ENCODE results near the gene ZMYND11.

Gene ZMYND11

DNA sequence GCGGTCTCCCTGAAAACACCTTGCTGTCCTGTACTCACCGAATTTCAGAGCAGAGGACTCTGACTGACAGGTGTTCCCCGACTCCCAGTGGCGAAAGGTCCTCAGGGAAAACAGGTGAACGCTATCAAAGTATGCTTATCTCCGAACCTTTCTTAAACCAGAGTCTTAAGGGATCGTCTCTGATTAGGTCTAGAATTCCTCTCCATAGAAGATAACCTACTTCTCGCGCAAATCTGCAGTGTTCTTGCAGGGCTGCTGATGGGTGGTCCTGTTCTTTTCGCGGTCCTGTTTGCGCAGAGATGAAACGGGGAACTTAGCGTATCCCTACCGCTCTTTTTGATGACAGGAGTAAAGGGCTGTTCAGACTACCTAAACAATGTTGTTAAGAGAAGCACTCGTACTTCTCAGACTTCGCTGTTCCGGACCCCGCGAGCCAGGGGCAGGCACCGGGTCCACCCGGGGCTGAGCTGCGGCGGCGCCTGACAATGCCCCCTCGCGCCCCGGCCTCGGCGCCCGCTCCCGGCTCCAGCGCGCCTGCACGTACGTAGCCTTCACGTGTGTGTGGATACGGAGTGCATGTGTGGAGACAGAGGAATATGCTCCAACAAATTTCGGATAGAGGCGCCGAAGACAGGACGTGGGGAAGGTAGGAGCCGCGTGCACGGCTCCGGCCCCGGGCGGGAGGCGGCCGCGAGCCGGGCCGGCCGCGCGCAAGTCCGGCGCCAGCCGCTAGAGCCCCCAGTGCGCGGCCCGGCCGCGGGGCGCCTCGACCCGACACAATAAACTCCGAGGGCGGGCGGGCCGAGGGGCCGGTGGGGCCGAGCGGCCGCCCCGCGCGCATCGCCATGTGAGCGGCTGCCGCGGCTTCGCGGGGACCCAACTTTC is 766 bp upstream of the ZMYND11 start:
- Histone ChIP-seq H3K27ac (ENCODE audit: low read length) (no peak overlapping the region), H3K9ac (ENCODE audit: low read length) (peak overlapping the region; percentile 79), H3K27me3 (ENCODE audit: control insufficient read depth, insufficient read depth, low read length) (peaks cover 28% of the 10 kb centered on the region), H3K4me1 (ENCODE audit: control insufficient read depth, low read depth, low read length) (peaks cover 20% of the 10 kb centered on the region), H3K9me3 (ENCODE audit: control insufficient read depth, low read depth, low read length) (no peaks in the 10 kb centered on the region), H3K36me3 (ENCODE audit: control insufficient read depth, low read depth, low read length) (no peaks in the 10 kb centered on the region), H3K4me3 (ENCODE audit: low read length) (peak overlapping the region; percentile 71)

- no peaks in the 10 kb centered on the region for H3K36me3 ChIP-seq (ENCODE audit: control insufficient read depth, low read depth, low read length)
- peaks cover 20% of the 10 kb centered on the region for H3K4me1 ChIP-seq (ENCODE audit: control insufficient read depth, low read depth, low read length)
- no peak overlapping the region for H3K27ac ChIP-seq (ENCODE audit: low read length)
- no peaks in the 10 kb centered on the region for H3K9me3 ChIP-seq (ENCODE audit: control insufficient read depth, low read depth, low read length)
- peaks cover 28% of the 10 kb centered on the region for H3K27me3 ChIP-seq (ENCODE audit: control insufficient read depth, insufficient read depth, low read length)
- peak overlapping the region; percentile 66 for H3K9ac ChIP-seq (ENCODE audit: low read length)
- H3K4me3 ChIP-seq (ENCODE audit: low read length): peak overlapping the region; percentile 88
Observed at GRCh38 chr10:135601-136464, 578 bp downstream of the ZMYND11 start.

GRCh38 chr10:136465-136762 is 1.2 kb downstream of the ZMYND11 start:
- H3K4me1 ChIP-seq (ENCODE audit: control insufficient read depth, low read depth, low read length): peaks cover 20% of the 10 kb centered on the region
- no peak overlapping the region for H3K27ac ChIP-seq (ENCODE audit: low read length)
- H3K9me3 ChIP-seq (ENCODE audit: control insufficient read depth, low read depth, low read length): no peaks in the 10 kb centered on the region
- peak overlapping the region; percentile 66 for H3K9ac ChIP-seq (ENCODE audit: low read length)
- H3K27me3 ChIP-seq (ENCODE audit: control insufficient read depth, insufficient read depth, low read length): peaks cover 28% of the 10 kb centered on the region
- H3K4me3 ChIP-seq (ENCODE audit: low read length): peak overlapping the region; percentile 88
- H3K36me3 ChIP-seq (ENCODE audit: control insufficient read depth, low read depth, low read length): no peaks in the 10 kb centered on the region

GRCh38 chr10:137031-137430 is 1.8 kb downstream of the ZMYND11 start:
- Histone ChIP-seq H3K9ac (ENCODE audit: low read length) (no peak overlapping the region), H3K4me3 (ENCODE audit: low read length) (peak overlapping the region; percentile 88), H3K9me3 (ENCODE audit: control insufficient read depth, low read depth, low read length) (no peaks in the 10 kb centered on the region), H3K4me1 (ENCODE audit: control insufficient read depth, low read depth, low read length) (peaks cover 20% of the 10 kb centered on the region), H3K27me3 (ENCODE audit: control insufficient read depth, insufficient read depth, low read length) (peaks cover 28% of the 10 kb centered on the region), H3K27ac (ENCODE audit: low read length) (no peak overlapping the region), H3K36me3 (ENCODE audit: control insufficient read depth, low read depth, low read length) (no peaks in the 10 kb centered on the region)

DNA sequence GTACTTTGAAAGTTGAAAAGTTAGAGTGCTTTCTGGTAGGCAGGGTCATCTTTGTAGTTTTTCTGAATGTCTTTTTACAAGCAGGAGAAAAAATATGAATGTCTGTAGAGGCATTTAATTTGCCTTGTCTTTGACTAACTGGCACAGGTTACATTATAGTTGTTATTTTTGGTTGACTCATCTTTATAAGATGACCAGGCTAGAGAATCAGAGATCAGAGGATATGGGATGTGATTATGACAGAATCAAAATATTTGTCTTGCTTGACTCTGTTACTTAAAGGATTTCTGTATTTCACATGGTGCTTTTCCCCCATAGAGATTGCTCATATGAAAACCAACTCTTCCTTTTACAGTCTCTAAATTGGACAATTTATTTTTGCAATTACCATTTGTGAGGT is 2.4 kb downstream of the ZMYND11 start:
- Histone ChIP-seq H3K4me1 (ENCODE audit: control insufficient read depth, low read depth, low read length) (peaks cover 24% of the 10 kb centered on the region), H3K27ac (ENCODE audit: low read length) (no peak overlapping the region), H3K36me3 (ENCODE audit: control insufficient read depth, low read depth, low read length) (no peaks in the 10 kb centered on the region), H3K9me3 (ENCODE audit: control insufficient read depth, low read depth, low read length) (no peaks in the 10 kb centered on the region), H3K9ac (ENCODE audit: low read length) (no peak overlapping the region), H3K4me3 (ENCODE audit: low read length) (no peak overlapping the region), H3K27me3 (ENCODE audit: control insufficient read depth, insufficient read depth, low read length) (peaks cover 25% of the 10 kb centered on the region)

DNA sequence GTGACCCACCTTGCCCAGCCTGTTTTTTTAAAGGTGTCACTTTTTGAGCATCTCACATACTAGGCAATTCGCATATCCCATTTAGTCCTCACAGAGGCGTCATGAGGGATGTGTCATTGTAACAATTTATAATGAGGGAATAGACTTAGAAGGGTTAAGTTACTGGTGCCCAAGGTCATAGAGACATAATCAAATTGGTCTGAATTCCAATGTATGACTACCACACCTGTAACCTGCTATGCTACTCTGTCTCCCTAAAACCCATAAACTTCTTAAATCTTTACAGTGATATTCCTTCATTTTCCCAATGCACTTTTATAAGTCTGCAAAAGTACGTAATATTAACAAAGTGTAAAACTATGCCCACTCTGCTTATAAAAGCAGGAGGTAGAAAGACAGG is 7.1 kb downstream of the ZMYND11 start:
- H3K4me1 ChIP-seq (ENCODE audit: control insufficient read depth, low read depth, low read length): peaks cover 5% of the 10 kb centered on the region
- no peak overlapping the region for H3K27ac ChIP-seq (ENCODE audit: low read length)
- no peak overlapping the region for H3K9ac ChIP-seq (ENCODE audit: low read length)
- no peaks in the 10 kb centered on the region for H3K27me3 ChIP-seq (ENCODE audit: control insufficient read depth, insufficient read depth, low read length)
- H3K4me3 ChIP-seq (ENCODE audit: low read length): no peak overlapping the region
- no peaks in the 10 kb centered on the region for H3K36me3 ChIP-seq (ENCODE audit: control insufficient read depth, low read depth, low read length)
- H3K9me3 ChIP-seq (ENCODE audit: control insufficient read depth, low read depth, low read length): no peaks in the 10 kb centered on the region

- H3K27me3 ChIP-seq (ENCODE audit: control insufficient read depth, insufficient read depth, low read length): no peaks in the 10 kb centered on the region
- H3K36me3 ChIP-seq (ENCODE audit: control insufficient read depth, low read depth, low read length): no peaks in the 10 kb centered on the region
- H3K4me1 ChIP-seq (ENCODE audit: control insufficient read depth, low read depth, low read length): no peaks in the 10 kb centered on the region
- no peak overlapping the region for H3K4me3 ChIP-seq (ENCODE audit: low read length)
- H3K27ac ChIP-seq (ENCODE audit: low read length): no peak overlapping the region
- no peaks in the 10 kb centered on the region for H3K9me3 ChIP-seq (ENCODE audit: control insufficient read depth, low read depth, low read length)
- no peak overlapping the region for H3K9ac ChIP-seq (ENCODE audit: low read length)
Observed at GRCh38 chr10:152915-153314, 17.7 kb downstream of the ZMYND11 start.

DNA sequence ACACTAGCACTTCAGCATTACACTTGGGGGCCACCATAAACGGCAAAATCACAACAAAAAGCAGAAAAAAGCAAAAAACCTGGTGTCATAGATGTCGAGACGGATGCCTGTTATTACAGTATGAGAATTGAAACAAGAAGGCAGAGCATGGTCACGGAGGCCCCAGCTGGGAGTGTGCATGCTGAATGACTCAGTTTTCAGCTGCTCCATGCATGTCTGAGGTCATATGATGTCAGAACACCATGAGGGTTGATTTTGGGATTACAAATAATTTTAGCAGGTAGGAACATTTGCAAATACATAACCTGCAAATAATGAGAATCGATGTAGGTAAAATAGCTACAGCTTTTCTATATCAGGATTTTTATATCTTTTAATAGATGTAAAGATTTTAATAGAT is 19.1 kb downstream of the ZMYND11 start:
- no peak overlapping the region for H3K27ac ChIP-seq (ENCODE audit: low read length)
- H3K4me3 ChIP-seq (ENCODE audit: low read length): no peak overlapping the region
- H3K36me3 ChIP-seq (ENCODE audit: control insufficient read depth, low read depth, low read length): no peaks in the 10 kb centered on the region
- H3K4me1 ChIP-seq (ENCODE audit: control insufficient read depth, low read depth, low read length): no peaks in the 10 kb centered on the region
- no peak overlapping the region for H3K9ac ChIP-seq (ENCODE audit: low read length)
- H3K9me3 ChIP-seq (ENCODE audit: control insufficient read depth, low read depth, low read length): no peaks in the 10 kb centered on the region
- H3K27me3 ChIP-seq (ENCODE audit: control insufficient read depth, insufficient read depth, low read length): no peaks in the 10 kb centered on the region

DNA sequence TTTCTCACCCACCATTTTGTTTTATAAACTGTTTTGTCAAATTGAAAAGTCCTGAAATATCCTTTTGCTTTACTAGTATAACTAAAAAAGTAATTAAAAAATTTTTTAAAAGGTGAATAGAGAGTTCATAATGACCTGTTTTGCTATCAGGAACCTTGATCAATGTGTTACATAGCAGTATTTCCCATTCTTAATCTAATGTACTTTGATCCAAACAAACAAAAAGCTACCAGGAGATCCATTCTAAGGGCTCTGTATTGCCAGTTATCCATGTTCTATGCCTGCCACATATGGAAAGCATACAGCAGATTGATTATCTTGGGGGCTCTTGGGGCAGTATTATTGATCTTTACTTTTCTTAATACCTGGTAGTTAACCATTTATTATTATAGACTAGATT is 32.1 kb downstream of the ZMYND11 start:
- Histone ChIP-seq H3K36me3 (ENCODE audit: control insufficient read depth, low read depth, low read length) (no peaks in the 10 kb centered on the region), H3K9me3 (ENCODE audit: control insufficient read depth, low read depth, low read length) (no peaks in the 10 kb centered on the region), H3K9ac (ENCODE audit: low read length) (no peak overlapping the region), H3K4me3 (ENCODE audit: low read length) (no peak overlapping the region), H3K27ac (ENCODE audit: low read length) (no peak overlapping the region), H3K27me3 (ENCODE audit: control insufficient read depth, insufficient read depth, low read length) (no peaks in the 10 kb centered on the region), H3K4me1 (ENCODE audit: control insufficient read depth, low read depth, low read length) (peaks cover 5% of the 10 kb centered on the region)

DNA sequence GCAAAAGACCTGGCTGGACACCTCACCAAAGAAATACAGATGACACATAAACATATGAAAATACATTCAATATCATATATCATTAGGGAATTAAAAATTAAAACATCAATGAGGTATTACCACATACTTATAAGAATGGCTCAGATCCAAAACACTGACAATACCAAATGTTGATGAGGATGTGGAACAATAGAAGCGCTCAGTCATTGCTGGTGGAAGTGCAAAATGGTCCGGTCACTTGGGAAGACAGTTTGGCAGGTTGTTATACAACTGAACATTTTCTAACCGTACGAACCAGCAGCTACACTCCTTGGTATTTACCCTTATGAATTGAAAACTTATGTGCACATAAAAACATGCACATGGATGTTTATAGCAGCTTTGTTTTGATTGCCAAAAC is 38.5 kb downstream of the ZMYND11 start:
- Histone ChIP-seq H3K36me3 (ENCODE audit: control insufficient read depth, low read depth, low read length) (no peaks in the 10 kb centered on the region), H3K27me3 (ENCODE audit: control insufficient read depth, insufficient read depth, low read length) (no peaks in the 10 kb centered on the region), H3K4me3 (ENCODE audit: low read length) (no peak overlapping the region), H3K9me3 (ENCODE audit: control insufficient read depth, low read depth, low read length) (no peaks in the 10 kb centered on the region), H3K9ac (ENCODE audit: low read length) (no peak overlapping the region), H3K4me1 (ENCODE audit: control insufficient read depth, low read depth, low read length) (peaks cover 4% of the 10 kb centered on the region), H3K27ac (ENCODE audit: low read length) (no peak overlapping the region)

GRCh38 chr10:176677-177076 is 41.4 kb downstream of the ZMYND11 start:
- no peaks in the 10 kb centered on the region for H3K36me3 ChIP-seq (ENCODE audit: control insufficient read depth, low read depth, low read length)
- H3K9ac ChIP-seq (ENCODE audit: low read length): no peak overlapping the region
- H3K27me3 ChIP-seq (ENCODE audit: control insufficient read depth, insufficient read depth, low read length): no peaks in the 10 kb centered on the region
- H3K9me3 ChIP-seq (ENCODE audit: control insufficient read depth, low read depth, low read length): no peaks in the 10 kb centered on the region
- no peak overlapping the region for H3K4me3 ChIP-seq (ENCODE audit: low read length)
- no peak overlapping the region for H3K27ac ChIP-seq (ENCODE audit: low read length)
- H3K4me1 ChIP-seq (ENCODE audit: control insufficient read depth, low read depth, low read length): no peaks in the 10 kb centered on the region
